Stimulated activated CD8-positive, alpha-beta memory T cell treated with anti-CD3 and anti-CD28 coated beads, Interleukin-2, amount 100 ng/mL, for 48 hours (primary cell): ENCODE data around the gene MRPL54.

Experiments used
- DNase-seq, 2 donors: peaks; one replicate each; pipeline ENCODE4 v3.0.0-alpha.2; 2020; ENCODE audit warnings: low read depth in 2 of 2

The MRPL54 gene

GRCh38 chr19:3769494-3769893 is 7.0 kb downstream of the MRPL54 start:
- no peak for DNase-seq

GRCh38 chr19:3770136-3770999 is 7.9 kb downstream of the MRPL54 start:
- no peak for DNase-seq

- DNase-seq = no peak
These were observed 8.8 kb downstream of the MRPL54 start for GRCh38 chr19:3771000-3771905.

- DNase-seq = no peak
These were observed 9.5 kb downstream of the MRPL54 start, which contains the start of gene RAX2 for GRCh38 chr19:3771906-3772455. Gene RAX2, minus strand, starts transcription at chr19:3772228. Its CDS starts 486 bp downstream, at chr19:3771742.

GRCh38 chr19:3773814-3774515 is 11.5 kb downstream of the MRPL54 start:
- no peak for DNase-seq

GRCh38 chr19:3774621-3775373 is 12.3 kb downstream of the MRPL54 start:
- no peak for DNase-seq

GRCh38 chr19:3775374-3775711 is 12.9 kb downstream of the MRPL54 start:
- no peak for DNase-seq

- no peak for DNase-seq
These were observed 13.3 kb downstream of the MRPL54 start for GRCh38 chr19:3775831-3776230.

- no peak for DNase-seq
These were observed 14.1 kb downstream of the MRPL54 start for GRCh38 chr19:3776479-3777040.

GRCh38 chr19:3778104-3778867 is 15.8 kb downstream of the MRPL54 start:
- no peak for DNase-seq

- DNase-seq = no peak
These were observed 16.6 kb downstream of the MRPL54 start for GRCh38 chr19:3778899-3779723.

GRCh38 chr19:3780786-3781304 is 18.4 kb downstream of the MRPL54 start:
- DNase-seq = no peak

- no peak for DNase-seq
These were observed 19.1 kb downstream of the MRPL54 start for GRCh38 chr19:3781603-3782002.

- no peak for DNase-seq
These were observed 19.8 kb downstream of the MRPL54 start for GRCh38 chr19:3782330-3782729.

GRCh38 chr19:3782903-3783302 is 20.4 kb downstream of the MRPL54 start:
- DNase-seq = no peak

GRCh38 chr19:3783660-3784584 is 21.4 kb downstream of the MRPL54 start:
- peak in 1 of 2 donors; percentile 36 for DNase-seq

GRCh38 chr19:3784607-3785450 is 22.3 kb downstream of the MRPL54 start:
- no peak for DNase-seq
